Gastroesophageal sphincter (tissue), 4 donors: ENCODE results near the gene SPRN. TPM values are rescaled to one million over a fixed set of nuclear protein-coding genes. Genes with fewer than 3 reads are reported as not detected.
"Not testable (repeated sequence)": the region's sequence is repeated elsewhere in the genome, so short reads cannot be mapped to it uniquely, and the experiment has no call there.

Experiments used
- ATAC-seq: fragments of 150-250 bp; one replicate; pipeline ENCODE4 v1.9.1; 2016; ENCODE audit warnings: mild to moderate bottlenecking, moderate library complexity
- H3K27ac ChIP-seq, 4 donors: fragments of 200-600 bp; sonication (generic) in 3 of 4; 1 replicate in 3 of 4; 2 replicates in 1 of 4; pipeline ENCODE4 v1.5.1; 2016 to 2019
- H3K27me3 ChIP-seq: fragments of 200-600 bp; sonication (generic); one replicate; pipeline ENCODE4 v1.5.1; 2019
- H3K36me3 ChIP-seq, 2 donors: fragments of 200-600 bp; sonication (generic); one replicate each; pipeline ENCODE4 v1.5.1; 2019; ENCODE audit warnings: control low read depth in 1 of 2
- H3K4me1 ChIP-seq, 3 donors: fragments of 200-600 bp; sonication (generic); 1 replicate in 2 of 3; 2 replicates in 1 of 3; pipeline ENCODE4 v1.5.1; 2016 to 2019; ENCODE audit warnings: control low read depth in 2 of 3
- H3K4me3 ChIP-seq, 2 donors: fragments of 200-600 bp; sonication (generic); one replicate each; pipeline ENCODE4 v1.5.1; 2019; ENCODE audit warnings: mild to moderate bottlenecking in 1 of 2, moderate library complexity in 1 of 2
- H3K9me3 ChIP-seq, 3 donors: fragments of 200-600 bp; sonication (generic); one replicate each; pipeline ENCODE4 v1.5.1; 2017 to 2019; ENCODE audit warnings: control low read depth in 2 of 3
- EP300 ChIP-seq: sonication (generic); formaldehyde crosslinking; IDR thresholded peaks from one replicate; pipeline ENCODE4 v1.6.1; 2017; ENCODE audit warnings: antibody characterized with exemption, mild to moderate bottlenecking
- POLR2A ChIP-seq, 2 donors: fragments of 450-650 bp; IDR thresholded peaks; one replicate each; pipeline ENCODE4 v1.6.1; 2017; ENCODE audit warnings: antibody characterized with exemption in 2 of 2, mild to moderate bottlenecking in 2 of 2, moderate library complexity in 1 of 2
- POLR2AphosphoS5 ChIP-seq: sonication (generic); formaldehyde crosslinking; IDR thresholded peaks from one replicate; pipeline ENCODE4 v1.6.1; 2017; ENCODE audit warnings: antibody characterized with exemption
- WGBS, 2 donors: methylation state at CpG; one replicate each; pipeline ENCODE4 v1.1.5; 2018; ENCODE audit warnings: low coverage in 1 of 2; 5-methylcytosine and 5-hydroxymethylcytosine counted together
- total RNA-seq, 4 donors: library from RNA; depleted of rRNA; stranded (reverse); fragments of >200 nt; gene quantifications; one replicate each; pipeline ENCODE4 v1.1.0, GENCODE V29; 2016
- TF ChIP-seq, protein P1 (sequence below), 4 experiments: fragments of 200-600 bp in 2 of 4; fragments of 450-650 bp in 2 of 4; sonication (generic) in 1 of 4; IDR thresholded peaks; one replicate each; pipeline ENCODE4 v1.5.1; 2017 to 2019; ENCODE audit warnings: antibody characterized with exemption in 4 of 4, mild to moderate bottlenecking in 2 of 4, moderate library complexity in 2 of 4

SPRN gene
- total RNA-seq, 4 donors from 2014 or later: 0.12 to 0.35 TPM; not detected in 2

DNA sequence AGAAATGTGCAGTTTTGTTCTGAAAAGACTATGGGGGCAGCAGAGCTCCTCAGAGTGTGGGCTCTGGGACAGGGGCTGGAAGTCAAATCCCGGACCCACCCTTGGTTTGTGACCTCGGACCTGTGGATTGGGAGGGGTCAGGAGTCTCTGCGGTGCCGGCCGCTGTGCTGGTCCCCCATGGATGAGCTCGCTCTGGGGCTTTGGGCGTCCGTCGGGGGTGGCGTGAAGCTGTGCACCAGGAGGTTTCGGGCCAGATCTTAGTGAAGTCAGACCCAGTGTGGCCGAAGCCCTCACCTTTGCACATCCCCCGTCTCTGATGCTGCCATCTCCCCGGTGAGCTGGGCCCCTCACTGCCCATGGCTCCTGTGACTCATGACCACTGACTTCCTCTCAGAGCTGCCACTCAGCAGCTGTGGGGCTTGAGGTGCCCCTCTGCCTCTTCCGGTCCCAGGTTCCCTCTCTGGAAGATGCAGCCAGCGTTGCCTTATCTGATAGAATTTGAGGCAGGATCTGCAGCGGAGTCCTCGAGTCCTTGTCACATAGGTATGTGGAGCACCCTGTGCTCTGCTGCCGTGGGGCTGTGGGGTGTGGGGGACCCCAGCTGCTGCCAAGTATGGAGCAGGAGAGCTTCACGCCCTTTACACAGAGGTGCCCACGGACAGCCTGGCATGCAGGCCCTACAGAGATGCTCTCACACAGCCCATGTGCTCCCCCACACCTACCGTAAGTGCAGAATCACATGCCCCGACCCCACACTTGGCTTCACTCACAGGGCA is 18.0 kb upstream of the SPRN start:
- Histone ChIP-seq H3K27ac (no peak overlapping the region), H3K36me3 (peaks cover 0 to 27% of the 10 kb centered on the region in 2 donors), H3K4me3 (no peak overlapping the region), H3K9me3 (peaks cover 0 to 23% (median 0%) of the 10 kb centered on the region in 3 donors), H3K27me3 (no peaks in the 10 kb centered on the region), H3K4me1 (no peaks in the 10 kb centered on the region)
- no peak for ATAC-seq
- no CpG with 5 or more reads among the region's 23 CpGs for WGBS, 2 donors
- TF ChIP-seq EP300: no peak
- TF ChIP-seq, protein P1, sequence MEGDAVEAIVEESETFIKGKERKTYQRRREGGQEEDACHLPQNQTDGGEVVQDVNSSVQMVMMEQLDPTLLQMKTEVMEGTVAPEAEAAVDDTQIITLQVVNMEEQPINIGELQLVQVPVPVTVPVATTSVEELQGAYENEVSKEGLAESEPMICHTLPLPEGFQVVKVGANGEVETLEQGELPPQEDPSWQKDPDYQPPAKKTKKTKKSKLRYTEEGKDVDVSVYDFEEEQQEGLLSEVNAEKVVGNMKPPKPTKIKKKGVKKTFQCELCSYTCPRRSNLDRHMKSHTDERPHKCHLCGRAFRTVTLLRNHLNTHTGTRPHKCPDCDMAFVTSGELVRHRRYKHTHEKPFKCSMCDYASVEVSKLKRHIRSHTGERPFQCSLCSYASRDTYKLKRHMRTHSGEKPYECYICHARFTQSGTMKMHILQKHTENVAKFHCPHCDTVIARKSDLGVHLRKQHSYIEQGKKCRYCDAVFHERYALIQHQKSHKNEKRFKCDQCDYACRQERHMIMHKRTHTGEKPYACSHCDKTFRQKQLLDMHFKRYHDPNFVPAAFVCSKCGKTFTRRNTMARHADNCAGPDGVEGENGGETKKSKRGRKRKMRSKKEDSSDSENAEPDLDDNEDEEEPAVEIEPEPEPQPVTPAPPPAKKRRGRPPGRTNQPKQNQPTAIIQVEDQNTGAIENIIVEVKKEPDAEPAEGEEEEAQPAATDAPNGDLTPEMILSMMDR (IDR thresholded peaks at IDR 0.05): no peak
- no peak for TF ChIP-seq POLR2A (IDR thresholded peaks at IDR 0.05)
- TF ChIP-seq POLR2AphosphoS5: no peak

DNA sequence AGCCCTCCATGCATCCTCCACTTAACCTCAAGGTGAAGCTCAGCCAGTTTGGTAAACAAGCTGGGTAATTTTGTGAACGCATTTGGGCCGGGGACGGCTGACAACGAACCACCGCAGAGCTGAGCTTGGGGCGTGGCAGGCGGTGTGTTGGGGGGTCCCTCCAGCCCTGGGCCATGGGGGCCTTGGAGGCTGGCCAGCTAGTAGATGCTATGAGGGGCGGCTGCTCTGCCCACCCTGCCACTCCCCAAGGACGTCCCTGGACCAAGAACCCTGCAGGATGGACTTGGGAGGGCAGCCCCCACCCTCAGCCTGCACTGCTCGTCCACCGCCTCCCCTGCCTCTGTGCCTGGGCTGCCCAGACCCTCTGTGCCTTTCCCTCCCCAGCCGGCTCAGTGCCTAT is 17.4 kb upstream of the SPRN start:
- 88% methylated on average over 7 of the region's 12 CpGs; no CpG with 5 or more reads in 1 of the 2 donors for WGBS, 2 donors
- Histone ChIP-seq H3K27me3 (no peaks in the 10 kb centered on the region), H3K4me3 (no peak overlapping the region), H3K4me1 (no peaks in the 10 kb centered on the region), H3K27ac (no peak overlapping the region), H3K9me3 (peaks cover 0 to 17% (median 0%) of the 10 kb centered on the region in 3 donors), H3K36me3 (peaks cover 0 to 27% of the 10 kb centered on the region in 2 donors)
- no peak for TF ChIP-seq POLR2A (IDR thresholded peaks at IDR 0.05)
- TF ChIP-seq, protein P1 (IDR thresholded peaks at IDR 0.05): no peak
- TF ChIP-seq EP300: no peak
- TF ChIP-seq POLR2AphosphoS5: no peak
- no peak for ATAC-seq

DNA sequence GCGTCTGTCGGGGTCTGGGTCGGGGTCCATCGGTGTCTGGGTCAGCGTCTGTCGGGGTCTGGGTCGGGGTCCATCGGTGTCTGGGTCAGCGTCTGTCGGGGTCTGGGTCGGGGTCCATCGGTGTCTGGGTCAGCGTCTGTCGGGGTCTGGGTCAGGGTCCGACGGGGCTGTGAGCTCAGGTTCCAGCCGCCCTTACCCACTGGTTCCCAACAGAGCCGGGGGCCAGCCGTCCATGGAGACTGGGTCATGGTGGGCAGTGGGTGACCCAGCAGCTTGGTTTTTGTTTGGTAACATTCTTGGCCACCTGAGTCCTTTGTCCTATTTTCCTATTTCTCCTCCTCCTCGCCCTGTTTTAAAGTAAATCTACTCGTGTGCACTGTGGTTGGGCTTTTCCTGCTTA is 16.9 kb upstream of the SPRN start:
- peaks cover 0 to 12% (median 0%) of the 10 kb centered on the region in 3 donors for H3K9me3 ChIP-seq
- H3K4me1 ChIP-seq, H3K27me3 ChIP-seq, ATAC-seq, H3K27ac ChIP-seq, H3K4me3 ChIP-seq: not testable (repeated sequence)
- 91% methylated on average over 8 of the region's 21 CpGs; no CpG with 5 or more reads in 1 of the 2 donors for WGBS, 2 donors
- peaks cover 0 to 27% of the 10 kb centered on the region in 2 donors for H3K36me3 ChIP-seq

DNA sequence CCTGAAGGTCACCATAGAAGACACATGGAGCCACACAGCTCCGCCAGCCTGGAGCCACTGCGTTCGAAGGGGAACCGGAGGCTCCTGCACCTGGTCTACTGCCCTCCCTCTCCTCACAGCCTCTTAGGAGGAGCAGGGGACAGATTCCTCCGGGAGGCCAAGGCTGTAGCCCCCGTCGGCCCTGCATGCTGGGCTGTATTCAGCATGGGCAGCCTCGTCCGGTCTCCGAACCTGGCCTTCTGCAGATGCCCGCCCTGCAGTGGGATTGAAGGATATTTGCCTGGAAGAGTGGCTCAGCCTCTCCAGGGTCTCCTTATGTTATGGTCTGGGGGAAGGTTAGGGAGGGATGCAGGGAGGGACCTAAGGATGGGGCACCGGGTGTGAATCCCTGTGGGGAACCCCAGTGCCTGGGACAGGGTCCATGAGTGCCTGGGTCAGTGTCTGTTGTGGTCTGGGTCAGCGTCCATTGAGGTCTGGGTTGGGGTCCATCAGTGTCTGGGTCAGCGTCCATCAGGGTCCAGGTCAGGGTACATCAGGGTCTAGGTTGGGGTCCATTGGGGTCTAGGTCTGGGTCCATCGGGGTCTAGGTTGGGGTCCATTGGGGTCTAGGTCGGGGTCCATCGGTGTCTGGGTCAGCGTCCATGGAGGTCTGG is 16.3 kb upstream of the SPRN start:
- no peak for ATAC-seq
- no peak for TF ChIP-seq POLR2AphosphoS5

DNA sequence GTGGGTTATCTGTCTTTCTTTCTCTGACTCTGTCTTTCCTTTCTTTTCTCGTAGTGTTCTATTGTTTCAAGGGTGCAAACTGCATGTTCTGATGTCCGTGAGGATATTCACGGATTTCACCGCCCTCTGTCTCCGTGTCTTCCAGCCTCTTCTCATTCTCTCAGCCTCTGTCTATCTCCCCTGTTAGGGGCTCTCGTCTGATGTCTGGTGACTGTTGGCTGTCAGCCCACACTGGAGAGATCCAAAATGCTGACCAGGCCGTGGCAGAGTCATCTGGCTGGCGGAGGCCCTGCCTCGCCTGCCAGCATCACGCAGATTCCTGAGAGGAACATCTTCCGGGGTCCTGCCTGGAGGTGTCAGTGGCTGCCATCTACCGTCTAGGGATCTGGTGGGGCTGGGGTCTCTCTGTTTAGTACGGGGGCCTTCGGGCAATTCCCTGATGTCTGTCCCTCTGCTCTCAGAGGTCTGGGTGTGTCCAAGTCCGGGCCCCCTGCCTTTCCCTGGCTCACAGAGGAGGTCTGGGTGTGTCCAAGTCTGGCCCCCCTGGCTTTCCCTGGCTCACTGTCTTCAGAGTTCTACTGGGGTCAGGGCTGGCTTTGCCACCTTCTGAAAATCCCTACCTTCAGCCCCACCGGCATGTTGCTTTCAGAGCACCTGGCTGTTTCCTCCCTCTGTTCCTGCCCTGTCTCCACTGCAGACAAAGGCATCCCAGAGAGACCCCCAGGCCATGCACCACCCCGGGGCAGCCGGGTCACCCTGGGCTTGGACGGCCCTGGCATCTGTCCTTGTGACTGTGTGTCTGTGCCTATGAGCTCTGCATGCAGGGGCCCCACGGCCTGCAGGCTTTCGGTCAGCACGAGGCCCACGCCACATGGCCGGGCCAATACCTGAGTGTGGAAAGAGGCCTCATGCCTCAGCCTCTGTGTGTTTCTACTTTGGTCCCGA is 15.4 kb upstream of the SPRN start:
- Histone ChIP-seq H3K27me3 (no peaks in the 10 kb centered on the region), H3K36me3 (peaks cover 0 to 27% of the 10 kb centered on the region in 2 donors), H3K4me1 (no peaks in the 10 kb centered on the region), H3K4me3 (no peak overlapping the region), H3K27ac (no peak overlapping the region), H3K9me3 (no peaks in the 10 kb centered on the region)
- no peak for ATAC-seq
- TF ChIP-seq POLR2A (IDR thresholded peaks at IDR 0.05): no peak
- TF ChIP-seq POLR2AphosphoS5: no peak
- TF ChIP-seq, protein P1 (IDR thresholded peaks at IDR 0.05): no peak
- no peak for TF ChIP-seq EP300
- 75 to 80% methylated on average over 1 to 5 of the region's 25 CpGs for WGBS, 2 donors

More for the DNA sequence above, 16.3 kb upstream of the SPRN start:
- Histone ChIP-seq H3K27ac (no peak overlapping the region), H3K27me3 (no peaks in the 10 kb centered on the region), H3K4me3 (no peak overlapping the region), H3K36me3 (peaks cover 0 to 27% of the 10 kb centered on the region in 2 donors), H3K4me1 (no peaks in the 10 kb centered on the region), H3K9me3 (peaks cover 0 to 6% (median 0%) of the 10 kb centered on the region in 3 donors)
- no CpG with 5 or more reads among the region's 18 CpGs for WGBS, 2 donors
